CD14-positive monocyte (primary cell): ENCODE data around the gene ADTRP. TPM values are rescaled to one million over a fixed set of nuclear protein-coding genes. Genes with fewer than 3 reads are reported as not detected.
A peak's percentile ranks its signal among the peaks of the same experiment; 100 is the strongest.

Experiments used
- DNase-seq, 3 donors: peaks; one replicate each; pipeline ENCODE4 v3.0.0-alpha.2; 2011 to 2022
- H2AFZ ChIP-seq: 2 replicates; pipeline ENCODE4 v1.6.0; 2012; ENCODE audit warnings: mild to moderate bottlenecking, low read depth, low read length, inconsistent platforms; ENCODE audit not compliant: insufficient read depth, poor library complexity, severe bottlenecking
- H3K27ac ChIP-seq, 2 donors: 1 replicate in 1 of 2; 2 replicates in 1 of 2; pipeline ENCODE4 v1.5.1; 2012 to 2013; ENCODE audit warnings: low read length in 2 of 2, control low read depth in 1 of 2, inconsistent platforms in 1 of 2, low read depth in 1 of 2, mild to moderate bottlenecking in 1 of 2
- H3K27me3 ChIP-seq, 2 donors: one replicate each; pipeline versions ENCODE4 v1.6.0 to v1.6.1; 2011 to 2013; ENCODE audit warnings: low read length in 2 of 2; ENCODE audit not compliant: control insufficient read depth in 2 of 2, insufficient read depth in 2 of 2
- H3K36me3 ChIP-seq, 2 donors: replicated peaks in 1 of 2; 1 replicate in 1 of 2; 2 replicates in 1 of 2; pipeline versions ENCODE4 v1.5.1 to v1.6.1; 2012 to 2013; ENCODE audit warnings: low read length in 2 of 2, control low read depth in 1 of 2, inconsistent platforms in 1 of 2, mild to moderate bottlenecking in 1 of 2; ENCODE audit not compliant: insufficient read depth in 2 of 2, control insufficient read depth in 1 of 2
- H3K4me1 ChIP-seq, 2 donors: 1 replicate in 1 of 2; 2 replicates in 1 of 2; pipeline versions ENCODE4 v1.5.1 to v1.6.1; 2012 to 2013; ENCODE audit warnings: low read length in 2 of 2, control low read depth in 1 of 2, inconsistent platforms in 1 of 2, mild to moderate bottlenecking in 1 of 2, moderate library complexity in 1 of 2; ENCODE audit not compliant: insufficient read depth in 2 of 2, control insufficient read depth in 1 of 2
- H3K4me2 ChIP-seq: replicated peaks from 2 replicates; pipeline ENCODE3; 2012; ENCODE audit warnings: low read length, moderate library complexity, mild to moderate bottlenecking; ENCODE audit not compliant: poor library complexity, severe bottlenecking; ENCODE audit errors: extremely low read depth
- H3K4me3 ChIP-seq, 3 experiments: fragments of 200-600 bp in 1 of 3; sonication (generic) in 1 of 3; replicated peaks in 1 of 3; 1 replicate in 2 of 3; 2 replicates in 1 of 3; pipeline ENCODE4 v1.5.1; 2011 to 2013; ENCODE audit warnings: low read length in 3 of 3, mild to moderate bottlenecking in 3 of 3, control low read depth in 2 of 3, low read depth in 2 of 3, inconsistent platforms in 1 of 3, moderate library complexity in 1 of 3
- H3K79me2 ChIP-seq: 2 replicates; pipeline ENCODE4 v1.6.0; 2012; ENCODE audit warnings: mild to moderate bottlenecking, control low read depth, inconsistent platforms, low read length, moderate library complexity; ENCODE audit not compliant: insufficient read depth
- H3K9ac ChIP-seq: 2 replicates; pipeline ENCODE4 v1.6.0; 2017; ENCODE audit warnings: low read length, mild to moderate bottlenecking; ENCODE audit not compliant: insufficient read depth, poor library complexity, severe bottlenecking
- H3K9me3 ChIP-seq, 2 donors: replicated peaks in 1 of 2; 1 replicate in 1 of 2; 2 replicates in 1 of 2; pipeline versions ENCODE4 v1.5.1 to v1.6.1; 2012 to 2013; ENCODE audit warnings: low read length in 2 of 2, control low read depth in 1 of 2; ENCODE audit not compliant: control insufficient read depth in 1 of 2, insufficient read depth in 1 of 2
- H4K20me1 ChIP-seq: 2 replicates; pipeline ENCODE4 v1.6.0; 2012; ENCODE audit warnings: mild to moderate bottlenecking, low read length, control low read depth, moderate library complexity; ENCODE audit not compliant: insufficient read depth
- H3K27ac Mint-ChIP-seq, 7 donors: one replicate each; pipeline ENCODE4 v1.8.0; 2020; ENCODE audit warnings: mild to moderate bottlenecking in 7 of 7, mixed read lengths in 7 of 7, moderate library complexity in 6 of 7, inconsistent platforms in 2 of 7
- H3K27me3 Mint-ChIP-seq, 3 donors: one replicate each; pipeline ENCODE4 v1.8.0; 2021 to 2022; ENCODE audit warnings: low read depth in 3 of 3, mild to moderate bottlenecking in 3 of 3, mixed read lengths in 3 of 3, moderate library complexity in 3 of 3, inconsistent platforms in 1 of 3
- H3K36me3 Mint-ChIP-seq, 2 donors: one replicate each; pipeline ENCODE4 v1.8.0; 2020; ENCODE audit warnings: mixed read lengths in 2 of 2, inconsistent platforms in 1 of 2, mild to moderate bottlenecking in 1 of 2
- H3K4me1 Mint-ChIP-seq: one replicate; pipeline ENCODE4 v1.8.0; 2020; ENCODE audit warnings: mild to moderate bottlenecking, mixed read lengths
- H3K4me3 Mint-ChIP-seq, 2 donors: one replicate each; pipeline ENCODE4 v1.8.0; 2020; ENCODE audit warnings: mild to moderate bottlenecking in 2 of 2, mixed read lengths in 2 of 2, moderate library complexity in 1 of 2
- H3K9me3 Mint-ChIP-seq, 7 donors: one replicate each; pipeline ENCODE4 v1.8.0; 2020 to 2022; ENCODE audit warnings: mixed read lengths in 7 of 7, mild to moderate bottlenecking in 6 of 7, moderate library complexity in 6 of 7, inconsistent platforms in 2 of 7
- WGBS: methylation state at CpG from one replicate; pipeline ENCODE4 v1.1.5; 2013; ENCODE audit warnings: missing lambda C conversion rate; ENCODE audit not compliant: insufficient coverage; 5-methylcytosine and 5-hydroxymethylcytosine counted together
- intact Hi-C, 2 donors: fragments of 100-400 bp; cut with micrococcal nuclease; formaldehyde crosslinking; loops; one replicate each; pipeline versions ENCODE4 v1.15.0 to v1.15.1; 2023
- polyA plus RNA-seq, 3 donors: library from polyadenylated mRNA; depleted of rRNA in 1 of 3; unstranded in 2 of 3; stranded (reverse) in 1 of 3; fragments of 300-500 nt in 2 of 3; fragments of >200 nt in 1 of 3; fragmentation: Illumina TruSeq in 2 of 3; gene quantifications; 1 replicate in 2 of 3; 2 replicates in 1 of 3; pipeline ENCODE4 v1.2.3, GENCODE V29; 2012 to 2021
- TF ChIP-seq, protein P1 (sequence below): fragments of 200-600 bp; IDR thresholded peaks from one replicate; pipeline ENCODE4 v1.8.0; 2022; ENCODE audit warnings: antibody characterized with exemption, mild to moderate bottlenecking

Gene ADTRP
- polyA plus RNA-seq, 3 donors: 0.04 to 0.20 TPM; not detected in 1

DNA sequence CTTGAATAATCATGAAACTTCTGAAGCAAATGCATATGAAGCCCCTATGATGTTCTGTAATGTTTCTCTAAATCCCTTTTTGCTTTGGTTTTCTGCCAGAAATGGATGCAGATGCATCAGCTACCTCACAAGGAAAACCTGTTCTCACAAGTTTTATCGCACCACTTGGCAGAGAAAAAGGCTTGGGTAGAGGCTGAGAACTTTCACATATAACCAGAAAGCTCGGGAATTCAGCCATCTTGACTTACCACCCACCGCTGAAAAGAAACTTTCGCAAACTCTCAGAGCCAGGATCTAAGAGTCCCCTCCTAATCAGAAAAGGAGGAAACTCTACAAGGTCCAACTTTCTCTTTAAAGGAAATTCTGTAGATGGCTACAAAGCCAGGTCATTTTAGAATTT, 36.2 kb upstream of the ADTRP start:
- no peaks in the 10 kb centered on the region for H4K20me1 ChIP-seq
- no peaks in the 10 kb centered on the region for H3K79me2 ChIP-seq
- Mint-ChIP-seq H3K4me1 (no peaks in the 10 kb centered on the region), H3K36me3 (no peaks in the 10 kb centered on the region), H3K9me3 (peaks cover 0 to 2% (median 0%) of the 10 kb centered on the region in 7 donors), H3K4me3 (no peak overlapping the region), H3K27ac (no peak overlapping the region), H3K27me3 (peaks cover 0 to 2% (median 2%) of the 10 kb centered on the region in 3 donors)
- no peaks in the 10 kb centered on the region for H3K27me3 ChIP-seq
- DNase-seq: no peak
- H3K9me3 ChIP-seq: no peaks in the 10 kb centered on the region
- TF ChIP-seq, protein P1, sequence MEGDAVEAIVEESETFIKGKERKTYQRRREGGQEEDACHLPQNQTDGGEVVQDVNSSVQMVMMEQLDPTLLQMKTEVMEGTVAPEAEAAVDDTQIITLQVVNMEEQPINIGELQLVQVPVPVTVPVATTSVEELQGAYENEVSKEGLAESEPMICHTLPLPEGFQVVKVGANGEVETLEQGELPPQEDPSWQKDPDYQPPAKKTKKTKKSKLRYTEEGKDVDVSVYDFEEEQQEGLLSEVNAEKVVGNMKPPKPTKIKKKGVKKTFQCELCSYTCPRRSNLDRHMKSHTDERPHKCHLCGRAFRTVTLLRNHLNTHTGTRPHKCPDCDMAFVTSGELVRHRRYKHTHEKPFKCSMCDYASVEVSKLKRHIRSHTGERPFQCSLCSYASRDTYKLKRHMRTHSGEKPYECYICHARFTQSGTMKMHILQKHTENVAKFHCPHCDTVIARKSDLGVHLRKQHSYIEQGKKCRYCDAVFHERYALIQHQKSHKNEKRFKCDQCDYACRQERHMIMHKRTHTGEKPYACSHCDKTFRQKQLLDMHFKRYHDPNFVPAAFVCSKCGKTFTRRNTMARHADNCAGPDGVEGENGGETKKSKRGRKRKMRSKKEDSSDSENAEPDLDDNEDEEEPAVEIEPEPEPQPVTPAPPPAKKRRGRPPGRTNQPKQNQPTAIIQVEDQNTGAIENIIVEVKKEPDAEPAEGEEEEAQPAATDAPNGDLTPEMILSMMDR: no peak
- H3K36me3 ChIP-seq: no peaks in the 10 kb centered on the region
- peak overlapping the region; percentile 16 for H2AFZ ChIP-seq
- no peak overlapping the region for H3K4me2 ChIP-seq
- no peak overlapping the region for H3K4me3 ChIP-seq
- 94% methylated on average over 3 of the region's 4 CpGs for whole genome bisulfite sequencing
- H3K4me1 ChIP-seq: no peaks in the 10 kb centered on the region
- intact Hi-C loops: no loop called here
- no peak overlapping the region for H3K9ac ChIP-seq
- no peak overlapping the region for H3K27ac ChIP-seq

DNA sequence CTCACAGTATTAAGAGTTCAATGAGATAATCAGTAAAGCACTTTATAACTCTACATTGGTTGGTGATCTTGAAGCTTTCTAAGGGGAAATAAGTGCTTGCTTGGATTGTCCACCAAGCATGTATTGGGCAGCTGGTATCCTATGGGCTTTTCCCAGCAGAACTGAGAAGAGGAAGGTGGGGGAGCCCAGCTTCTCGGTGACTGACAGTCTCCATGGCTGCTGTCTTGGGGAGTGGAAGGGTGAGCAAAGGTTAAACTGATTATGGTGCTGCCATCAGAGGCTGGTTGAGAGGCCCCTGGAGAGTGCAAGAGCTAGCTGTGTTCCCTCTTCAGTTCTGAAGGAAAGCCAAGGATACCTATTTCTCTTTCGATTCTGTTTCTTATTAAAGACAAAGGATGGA, 35.5 kb upstream of the ADTRP start:
- 100% methylated on average over 2 of the region's 2 CpGs for WGBS
- Histone ChIP-seq H3K27ac (no peak overlapping the region), H3K27me3 (no peaks in the 10 kb centered on the region), H3K9ac (no peak overlapping the region), H3K4me3 (no peak overlapping the region), H3K36me3 (no peaks in the 10 kb centered on the region), H2AFZ (no peak overlapping the region), H3K9me3 (no peaks in the 10 kb centered on the region), H4K20me1 (no peaks in the 10 kb centered on the region), H3K4me2 (no peak overlapping the region), H3K79me2 (no peaks in the 10 kb centered on the region), H3K4me1 (no peaks in the 10 kb centered on the region)
- Mint-ChIP-seq H3K27me3 (peaks cover 0 to 2% (median 2%) of the 10 kb centered on the region in 3 donors), H3K4me3 (no peak overlapping the region), H3K36me3 (no peaks in the 10 kb centered on the region), H3K27ac (no peak overlapping the region), H3K9me3 (no peaks in the 10 kb centered on the region), H3K4me1 (no peaks in the 10 kb centered on the region)
- intact Hi-C loops: no loop called here
- no peak for DNase-seq
- TF ChIP-seq, protein P1: no peak
